H1 (cell line): Measurements from ENCODE around the gene TRHDE.

Experiments
- ASH2L ChIP-seq: fragments of 200-600, 300-600 bp; sonication (generic); IDR thresholded peaks from one replicate; pipeline ENCODE4 v1.7.1; 2017; ENCODE audit warnings: low read length
- CTCF ChIP-seq, 3 experiments: IDR thresholded peaks; 1 replicate in 2 of 3; 2 replicates in 1 of 3; pipeline versions ENCODE4 v1.5.1 to v1.6.1; 2011; ENCODE audit warnings: low read length in 3 of 3, mild to moderate bottlenecking in 3 of 3, inconsistent platforms in 2 of 3, low read depth in 1 of 3, moderate library complexity in 1 of 3; ENCODE audit not compliant: insufficient read depth in 1 of 3; ENCODE audit errors: control extremely low read depth in 1 of 3
- EP300 ChIP-seq, 2 experiments: IDR thresholded peaks; 1 replicate in 1 of 2; 2 replicates in 1 of 2; pipeline ENCODE4 v1.6.1; 2011 to 2012; ENCODE audit warnings: low read depth in 2 of 2, low read length in 2 of 2, mild to moderate bottlenecking in 2 of 2, borderline replicate concordance in 1 of 2, inconsistent platforms in 1 of 2, moderate library complexity in 1 of 2
- EZH2 ChIP-seq: fragments of 200-600 bp; sonication (generic); IDR thresholded peaks from 2 replicates; pipeline ENCODE4 v1.7.1; 2012; ENCODE audit warnings: low read depth, mild to moderate bottlenecking, moderate library complexity, low read length, inconsistent platforms; ENCODE audit not compliant: severe bottlenecking
- MAX ChIP-seq: IDR thresholded peaks from 2 replicates; pipeline ENCODE4 v1.6.1; 2012; ENCODE audit warnings: inconsistent platforms
- POLR2A ChIP-seq, 2 experiments: IDR thresholded peaks; 1 replicate in 1 of 2; 2 replicates in 1 of 2; pipeline ENCODE4 v1.6.1; 2011; ENCODE audit warnings: low read depth in 2 of 2, low read length in 2 of 2, mild to moderate bottlenecking in 2 of 2; ENCODE audit errors: control extremely low read depth in 1 of 2
- POLR2AphosphoS5 ChIP-seq: IDR thresholded peaks from 2 replicates; pipeline ENCODE4 v1.6.1; 2011; ENCODE audit warnings: low read depth, low read length
- RAD21 ChIP-seq, 2 experiments: IDR thresholded peaks in 1 of 2; conservative IDR thresholded peaks in 1 of 2; 2 replicates each; pipeline ENCODE4 v1.6.1; 2011; ENCODE audit warnings: low read depth in 2 of 2, low read length in 2 of 2, improper control_type of control experiment in 1 of 2, inconsistent platforms in 1 of 2, mild to moderate bottlenecking in 1 of 2, moderate library complexity in 1 of 2
- RBBP5 ChIP-seq: IDR thresholded peaks from 2 replicates; pipeline ENCODE4 v1.7.1; 2012; ENCODE audit warnings: low read depth, mild to moderate bottlenecking, inconsistent platforms, low read length, moderate library complexity, borderline replicate concordance
- RFX5 ChIP-seq: IDR thresholded peaks from 2 replicates; pipeline ENCODE4 v1.6.1; 2011; ENCODE audit warnings: low read depth, low read length, improper control_type of control experiment, borderline replicate concordance
- RXRA ChIP-seq: IDR thresholded peaks from 2 replicates; pipeline ENCODE4 v1.6.1; 2011; ENCODE audit warnings: low read depth, mild to moderate bottlenecking, low read length, moderate library complexity; ENCODE audit not compliant: insufficient read depth
- TAF7 ChIP-seq: optimal IDR thresholded peaks from 2 replicates; pipeline ENCODE3; 2011; ENCODE audit warnings: low read depth, mild to moderate bottlenecking, inconsistent platforms, low read length, moderate library complexity, borderline replicate concordance
- TCF12 ChIP-seq: IDR thresholded peaks from 2 replicates; pipeline ENCODE4 v1.6.1; 2011; ENCODE audit warnings: low read depth, mild to moderate bottlenecking, low read length
- USF2 ChIP-seq: IDR thresholded peaks from 2 replicates; pipeline ENCODE4 v1.6.1; 2011; ENCODE audit warnings: low read length, improper control_type of control experiment

GRCh38 chr12:72289633-72290032 is 17.5 kb downstream of the TRHDE start:
- TF ChIP-seq CTCF (IDR thresholded peaks at IDR 0.05; ENCODE audit: control extremely low read depth in 1 of 3, insufficient read depth in 1 of 3, low read depth in 1 of 3, low read length in 3 of 3) (no peak), EZH2 (no peak), POLR2A (IDR thresholded peaks at IDR 0.05; ENCODE audit: control extremely low read depth in 1 of 2, low read depth in 2 of 2, low read length in 2 of 2) (no peak), POLR2AphosphoS5 (no peak), TCF12 (no peak), MAX (no peak), EP300 (IDR thresholded peaks at IDR 0.05; ENCODE audit: borderline replicate concordance in 1 of 2, low read depth in 2 of 2, low read length in 2 of 2) (no peak), RAD21 (IDR thresholded peaks at IDR 0.05 in 1 of 2, conservative IDR thresholded peaks at IDR 0.05 in 1 of 2; ENCODE audit: low read depth in 2 of 2, low read length in 2 of 2) (no peak), RXRA (no peak), RFX5 (no peak), ASH2L (no peak), TAF7 (no peak), USF2 (no peak), RBBP5 (no peak)
